DOHH2 (cell line): ENCODE results near the gene ACOT11.

Source experiments
- H3F3A ChIP-seq: fragments of 200-600 bp; sonication (generic), shearing (Covaris generic); 2 replicates; pipeline ENCODE4 v1.6.0; 2016; ENCODE audit warnings: antibody characterized with exemption, mild to moderate bottlenecking; ENCODE audit not compliant: control insufficient read depth, insufficient read depth
- H3K27ac ChIP-seq: fragments of 200-600 bp; sonication (generic); 2 replicates; pipeline ENCODE4 v1.5.1; 2014; ENCODE audit warnings: low read depth, mild to moderate bottlenecking, low read length, moderate library complexity
- H3K27me3 ChIP-seq: fragments of 200-600 bp; sonication (generic); 2 replicates; pipeline ENCODE4 v1.6.1; 2014; ENCODE audit warnings: mild to moderate bottlenecking, low read length, mixed read lengths; ENCODE audit not compliant: control insufficient read depth
- H3K36me3 ChIP-seq: fragments of 200-600 bp; sonication (generic); 2 replicates; pipeline ENCODE4 v1.6.1; 2014; ENCODE audit warnings: mild to moderate bottlenecking, low read length, moderate library complexity, mixed read lengths; ENCODE audit not compliant: control insufficient read depth
- H3K4me1 ChIP-seq: fragments of 200-600 bp; sonication (generic); 2 replicates; pipeline ENCODE4 v1.6.1; 2014; ENCODE audit warnings: mild to moderate bottlenecking, low read length, mixed read lengths; ENCODE audit not compliant: control insufficient read depth
- H3K4me2 ChIP-seq: fragments of 200-600 bp; sonication (generic); 2 replicates; pipeline ENCODE4 v1.6.0; 2014; ENCODE audit warnings: mild to moderate bottlenecking, low read length, moderate library complexity
- H3K4me3 ChIP-seq: fragments of 200-600 bp; sonication (generic); 2 replicates; pipeline ENCODE4 v1.5.1; 2014; ENCODE audit warnings: mild to moderate bottlenecking, low read length, mixed read lengths
- H3K79me2 ChIP-seq: fragments of 200-600 bp; sonication (generic); 2 replicates; pipeline ENCODE4 v1.6.1; 2014; ENCODE audit warnings: mild to moderate bottlenecking, low read length, mixed read lengths; ENCODE audit not compliant: control insufficient read depth
- H3K9me2 ChIP-seq: fragments of 200-600 bp; sonication (generic); replicated peaks from 2 replicates; pipeline ENCODE4 v1.6.1; 2014; ENCODE audit warnings: mild to moderate bottlenecking, low read length, mixed read lengths; ENCODE audit not compliant: control insufficient read depth
- H3K9me3 ChIP-seq: fragments of 200-600 bp; sonication (generic); 2 replicates; pipeline ENCODE4 v1.6.1; 2014; ENCODE audit warnings: antibody characterized with exemption, low read length, mixed read lengths; ENCODE audit not compliant: control insufficient read depth, insufficient read depth
- H4K20me1 ChIP-seq: fragments of 200-600 bp; sonication (generic); 2 replicates; pipeline ENCODE4 v1.6.0; 2014; ENCODE audit warnings: low read depth, mild to moderate bottlenecking, antibody characterized with exemption, low read length, moderate library complexity; ENCODE audit not compliant: control insufficient read depth, insufficient read depth
- EZH2phosphoT487 ChIP-seq: fragments of 200-600 bp; sonication (generic); IDR thresholded peaks from 2 replicates; pipeline ENCODE4 v1.6.1; 2017; ENCODE audit warnings: borderline replicate concordance, mild to moderate bottlenecking, antibody characterized with exemption, low read length, moderate library complexity, mixed read lengths
- TF ChIP-seq, protein P1 (sequence below): fragments of 200-600 bp; sonication (generic); IDR thresholded peaks from one replicate; pipeline ENCODE4 v1.5.1; 2014; ENCODE audit warnings: antibody characterized with exemption, mild to moderate bottlenecking, low read depth, low read length; ENCODE audit not compliant: poor library complexity, severe bottlenecking

Gene ACOT11

DNA sequence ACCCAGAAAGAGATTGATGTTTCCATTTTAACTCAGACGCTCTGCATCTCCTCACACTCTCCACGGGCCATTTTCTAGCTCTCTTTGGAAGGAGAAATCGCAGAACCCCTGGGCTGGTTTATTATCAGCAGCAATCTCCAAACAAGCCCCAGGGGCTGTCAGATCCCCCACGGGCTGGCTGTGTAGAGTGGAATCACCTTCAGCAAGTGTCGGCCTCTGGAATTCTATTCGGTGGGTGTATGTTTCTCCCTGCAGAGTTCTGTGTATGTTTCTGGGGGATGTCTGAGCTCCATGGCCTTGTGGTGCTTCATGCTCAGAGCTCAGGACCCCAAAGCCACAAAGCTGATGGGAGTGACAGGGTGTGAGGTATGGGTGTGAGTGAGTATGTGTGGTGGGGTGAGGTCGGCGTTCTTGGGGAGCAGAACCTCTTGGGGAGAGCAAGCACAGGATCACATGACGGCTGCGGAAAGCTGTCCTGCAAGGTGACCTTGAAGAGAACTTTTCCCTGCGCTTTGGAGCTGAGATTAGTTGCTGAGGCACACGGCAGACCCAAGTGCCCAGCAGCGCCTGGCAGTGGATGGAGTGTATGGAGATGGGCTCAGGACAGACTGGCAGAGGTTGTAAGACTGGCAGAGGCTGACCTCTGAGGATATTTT, 489 bp downstream of the ACOT11 start:
- no peak for TF ChIP-seq EZH2phosphoT487
- TF ChIP-seq, protein P1, sequence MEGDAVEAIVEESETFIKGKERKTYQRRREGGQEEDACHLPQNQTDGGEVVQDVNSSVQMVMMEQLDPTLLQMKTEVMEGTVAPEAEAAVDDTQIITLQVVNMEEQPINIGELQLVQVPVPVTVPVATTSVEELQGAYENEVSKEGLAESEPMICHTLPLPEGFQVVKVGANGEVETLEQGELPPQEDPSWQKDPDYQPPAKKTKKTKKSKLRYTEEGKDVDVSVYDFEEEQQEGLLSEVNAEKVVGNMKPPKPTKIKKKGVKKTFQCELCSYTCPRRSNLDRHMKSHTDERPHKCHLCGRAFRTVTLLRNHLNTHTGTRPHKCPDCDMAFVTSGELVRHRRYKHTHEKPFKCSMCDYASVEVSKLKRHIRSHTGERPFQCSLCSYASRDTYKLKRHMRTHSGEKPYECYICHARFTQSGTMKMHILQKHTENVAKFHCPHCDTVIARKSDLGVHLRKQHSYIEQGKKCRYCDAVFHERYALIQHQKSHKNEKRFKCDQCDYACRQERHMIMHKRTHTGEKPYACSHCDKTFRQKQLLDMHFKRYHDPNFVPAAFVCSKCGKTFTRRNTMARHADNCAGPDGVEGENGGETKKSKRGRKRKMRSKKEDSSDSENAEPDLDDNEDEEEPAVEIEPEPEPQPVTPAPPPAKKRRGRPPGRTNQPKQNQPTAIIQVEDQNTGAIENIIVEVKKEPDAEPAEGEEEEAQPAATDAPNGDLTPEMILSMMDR: no peak
- H3K4me2 ChIP-seq: no peak overlapping the region
- H3K9me3 ChIP-seq: no peaks in the 10 kb centered on the region
- no peaks in the 10 kb centered on the region for H3K79me2 ChIP-seq
- no peak overlapping the region for H3K27ac ChIP-seq
- H3K9me2 ChIP-seq: no peaks in the 10 kb centered on the region
- no peaks in the 10 kb centered on the region for H3K4me1 ChIP-seq
- no peaks in the 10 kb centered on the region for H3F3A ChIP-seq
- H4K20me1 ChIP-seq: no peaks in the 10 kb centered on the region
- no peak overlapping the region for H3K4me3 ChIP-seq
- H3K27me3 ChIP-seq: no peaks in the 10 kb centered on the region; the same call in 1 of the 2 replicates
- H3K36me3 ChIP-seq: no peaks in the 10 kb centered on the region

DNA sequence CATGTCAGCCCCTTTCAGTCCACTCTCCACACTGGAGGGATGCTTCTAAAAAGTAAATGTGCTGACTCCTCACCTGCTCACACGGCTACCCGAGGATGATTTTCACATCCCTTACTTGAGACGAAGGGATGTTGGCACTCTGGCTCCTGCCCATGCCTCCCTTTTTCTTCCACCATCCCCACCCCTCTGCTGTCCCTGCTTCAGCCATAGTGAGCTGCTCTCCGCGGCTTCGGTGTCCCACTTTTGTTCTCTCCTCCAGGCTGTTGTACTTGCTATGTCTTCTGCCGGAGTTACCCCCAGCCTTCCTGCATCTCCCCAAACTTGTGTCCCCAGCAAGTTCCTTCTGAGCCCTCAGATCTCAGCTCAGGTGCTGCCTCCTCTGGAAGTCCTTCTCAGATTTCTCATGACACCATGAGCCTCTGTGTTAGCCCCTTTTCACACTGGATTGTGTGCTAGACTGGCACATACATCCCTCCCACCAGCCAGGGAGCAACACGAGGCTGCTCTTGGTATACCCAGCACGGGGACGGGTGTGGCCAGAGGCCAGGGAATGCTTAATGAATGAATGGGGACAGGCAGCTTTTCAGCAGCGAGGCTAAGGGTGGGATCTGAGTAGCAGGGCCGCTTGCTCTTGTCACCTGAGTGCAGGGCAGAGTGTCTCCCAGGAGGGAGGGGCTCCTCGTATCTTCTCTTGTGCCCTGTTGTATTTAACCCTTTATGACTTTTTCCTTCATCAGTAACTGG, 1.3 kb downstream of the ACOT11 start:
- Histone ChIP-seq H3F3A (no peaks in the 10 kb centered on the region), H3K79me2 (no peaks in the 10 kb centered on the region), H3K4me2 (no peak overlapping the region), H3K9me3 (no peaks in the 10 kb centered on the region), H3K4me1 (no peaks in the 10 kb centered on the region), H3K9me2 (no peaks in the 10 kb centered on the region), H3K36me3 (no peaks in the 10 kb centered on the region), H3K4me3 (no peak overlapping the region), H4K20me1 (no peaks in the 10 kb centered on the region), H3K27ac (no peak overlapping the region), H3K27me3 (no peaks in the 10 kb centered on the region)
- TF ChIP-seq EZH2phosphoT487: no peak
- TF ChIP-seq, protein P1: no peak

DNA sequence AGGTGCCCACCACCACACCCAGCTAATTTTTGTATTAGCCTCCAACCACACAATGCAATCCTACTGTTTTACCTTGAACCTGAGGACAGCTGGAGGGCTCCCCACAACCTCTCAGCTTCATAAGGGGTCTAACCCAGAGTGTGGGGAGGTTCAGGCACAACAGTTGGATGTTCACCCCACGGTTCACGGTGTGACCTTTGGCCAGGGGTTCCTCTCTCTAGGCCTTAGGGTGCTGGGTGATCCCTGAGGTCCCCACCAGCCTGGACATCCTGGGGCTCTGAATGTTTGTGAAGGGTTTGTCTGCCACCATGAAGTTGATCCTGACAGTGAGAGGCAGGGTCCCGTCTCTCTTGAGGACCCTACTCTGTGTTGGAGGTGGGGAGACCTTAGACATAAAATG, 3.9 kb downstream of the ACOT11 start:
- no peaks in the 10 kb centered on the region for H3K4me1 ChIP-seq
- H3K9me2 ChIP-seq: no peaks in the 10 kb centered on the region
- no peak overlapping the region for H3K4me3 ChIP-seq
- no peak overlapping the region for H3K27ac ChIP-seq
- H3K79me2 ChIP-seq: no peaks in the 10 kb centered on the region
- H3K9me3 ChIP-seq: no peaks in the 10 kb centered on the region
- no peaks in the 10 kb centered on the region for H3K36me3 ChIP-seq
- no peaks in the 10 kb centered on the region for H3F3A ChIP-seq
- no peaks in the 10 kb centered on the region for H3K27me3 ChIP-seq
- no peaks in the 10 kb centered on the region for H4K20me1 ChIP-seq
- H3K4me2 ChIP-seq: no peak overlapping the region
- TF ChIP-seq EZH2phosphoT487: no peak
- TF ChIP-seq, protein P1: no peak
